Stimulated activated CD4-positive, alpha-beta T cell treated with anti-CD3 and anti-CD28 coated beads, Interleukin-4, amount 100 ng/mL, for 24 hours (primary cell): ENCODE data around the gene TBX4.
"Not testable (repeated sequence)": the region's sequence is repeated elsewhere in the genome, so short reads cannot be mapped to it uniquely, and the experiment has no call there.

Experiments used
- DNase-seq: peaks from one replicate; pipeline ENCODE4 v3.0.0-alpha.2; 2020

Gene TBX4

DNA sequence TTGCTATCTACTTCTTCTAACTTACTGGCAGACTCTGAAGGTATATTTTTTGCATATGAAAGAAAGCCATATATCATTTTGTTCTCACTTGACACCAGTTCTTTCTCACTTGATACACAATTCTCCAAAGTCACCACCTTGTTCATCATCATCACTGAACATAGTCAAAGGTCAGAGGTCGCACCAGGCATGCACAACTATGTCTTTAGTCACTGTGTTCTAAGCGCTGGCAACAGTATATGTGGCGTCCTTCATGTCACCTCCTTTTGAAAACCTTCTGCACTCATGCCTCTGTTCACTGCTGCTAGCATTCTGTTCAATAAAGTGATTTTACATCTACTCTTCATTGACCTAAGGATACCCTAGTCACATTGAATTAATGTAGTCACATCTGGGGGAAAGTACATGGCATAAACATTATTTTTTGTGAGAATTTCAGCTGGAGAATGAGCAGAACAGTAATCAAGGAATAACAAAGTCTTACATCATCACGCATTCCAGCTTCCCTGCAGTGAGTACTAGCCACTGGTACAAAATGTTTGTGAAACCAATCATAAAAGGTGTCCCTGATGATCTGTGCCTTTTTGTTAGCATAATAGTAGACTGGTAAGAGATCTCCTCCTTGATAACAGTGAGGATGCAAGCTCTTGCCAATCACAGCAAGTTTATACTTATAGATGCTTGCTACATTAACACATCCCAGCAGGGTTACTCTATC, 20.5 kb upstream of the TBX4 start:
- no peak for DNase-seq

DNA sequence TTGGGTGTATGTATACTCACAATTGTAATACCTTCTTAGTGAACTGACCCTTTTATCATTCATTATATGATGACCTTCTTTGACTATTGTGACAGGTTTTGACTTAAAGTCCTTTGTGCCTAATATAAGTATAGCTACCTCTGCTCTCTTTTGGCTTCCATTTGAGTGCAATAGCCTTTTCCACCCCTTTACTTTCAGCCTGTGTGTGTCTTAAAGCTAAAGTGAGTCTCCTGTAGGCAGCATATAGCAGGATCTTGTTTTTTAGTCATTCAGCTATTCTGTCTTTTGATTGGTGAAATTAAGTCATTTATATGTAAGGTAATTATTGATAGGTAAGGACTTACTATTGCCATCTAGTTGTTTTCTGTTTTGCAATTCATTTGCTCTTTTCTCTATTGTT, 15.9 kb upstream of the TBX4 start:
- DNase-seq = no peak

DNA sequence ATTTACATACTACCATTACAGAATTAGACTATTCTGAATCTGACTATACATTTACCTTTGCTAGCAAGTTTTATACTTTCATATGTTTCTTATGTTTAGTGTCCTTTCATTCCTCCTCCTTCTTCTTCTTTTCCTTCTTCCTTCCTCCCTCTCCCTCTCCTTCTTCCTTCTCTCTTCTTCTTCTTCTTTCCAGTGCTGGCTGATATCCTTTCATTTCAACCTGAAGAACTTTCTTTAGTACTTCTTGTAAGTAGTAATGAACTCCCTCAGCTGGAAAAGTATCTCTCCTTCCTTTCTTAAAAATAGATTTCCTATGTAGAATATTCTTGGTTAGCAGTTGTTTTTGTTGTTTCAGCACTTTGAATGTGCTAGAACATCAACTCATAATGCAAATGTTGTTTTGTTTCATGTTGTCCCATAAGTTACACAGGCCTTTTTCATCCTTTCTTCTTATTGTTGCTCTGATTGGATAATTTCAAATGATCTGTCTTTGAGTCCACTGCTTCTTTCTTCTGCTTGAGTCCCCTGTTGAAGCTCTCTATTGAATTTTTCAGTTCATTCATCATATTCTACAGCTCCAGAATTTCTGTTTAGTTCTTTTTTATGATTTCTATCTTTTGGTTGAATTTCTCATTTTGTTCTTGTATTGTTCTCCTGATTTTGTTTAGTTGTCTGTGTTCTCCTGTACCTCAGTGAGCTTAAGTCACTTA, 15.1 kb upstream of the TBX4 start:
- no peak for DNase-seq

DNA sequence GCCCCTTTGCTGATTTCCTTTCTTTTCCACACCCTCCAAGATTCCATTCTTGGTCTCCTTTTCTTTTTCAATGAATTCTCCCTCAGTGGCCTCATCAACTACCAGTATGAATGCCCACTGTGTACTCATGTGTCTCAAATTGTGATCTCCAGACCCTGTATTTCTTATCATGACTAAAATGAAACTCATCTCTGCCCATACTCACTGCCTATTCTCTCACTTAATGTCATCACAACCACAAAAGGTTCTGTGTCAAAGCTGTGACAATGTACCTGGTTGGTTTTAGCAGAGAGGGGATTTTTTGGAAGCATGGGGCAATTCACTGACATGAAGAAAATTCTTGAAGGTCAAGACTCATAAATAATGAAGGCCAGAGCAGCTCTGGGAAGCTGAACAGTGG, 11.5 kb upstream of the TBX4 start:
- DNase-seq = no peak

DNA sequence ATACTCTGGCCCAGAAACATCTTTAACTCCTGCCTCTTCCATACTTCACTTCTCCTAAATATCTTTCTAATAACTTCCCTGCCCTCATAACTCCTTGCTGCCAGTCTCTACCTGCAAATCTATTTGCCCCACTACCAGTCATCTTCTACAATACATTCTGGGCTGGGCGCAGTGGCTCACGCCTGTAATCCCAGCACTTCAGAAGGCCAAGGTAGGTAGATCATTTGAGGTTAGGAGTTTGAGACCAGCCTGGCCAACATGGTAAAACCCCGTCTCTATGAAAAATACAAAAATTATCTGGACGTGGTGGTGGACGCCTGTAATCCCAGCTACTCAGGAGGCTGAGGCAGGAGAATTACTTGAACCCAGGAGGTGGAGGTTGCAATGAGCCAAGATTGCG, 10.7 kb upstream of the TBX4 start:
- DNase-seq = not testable (repeated sequence)

DNA sequence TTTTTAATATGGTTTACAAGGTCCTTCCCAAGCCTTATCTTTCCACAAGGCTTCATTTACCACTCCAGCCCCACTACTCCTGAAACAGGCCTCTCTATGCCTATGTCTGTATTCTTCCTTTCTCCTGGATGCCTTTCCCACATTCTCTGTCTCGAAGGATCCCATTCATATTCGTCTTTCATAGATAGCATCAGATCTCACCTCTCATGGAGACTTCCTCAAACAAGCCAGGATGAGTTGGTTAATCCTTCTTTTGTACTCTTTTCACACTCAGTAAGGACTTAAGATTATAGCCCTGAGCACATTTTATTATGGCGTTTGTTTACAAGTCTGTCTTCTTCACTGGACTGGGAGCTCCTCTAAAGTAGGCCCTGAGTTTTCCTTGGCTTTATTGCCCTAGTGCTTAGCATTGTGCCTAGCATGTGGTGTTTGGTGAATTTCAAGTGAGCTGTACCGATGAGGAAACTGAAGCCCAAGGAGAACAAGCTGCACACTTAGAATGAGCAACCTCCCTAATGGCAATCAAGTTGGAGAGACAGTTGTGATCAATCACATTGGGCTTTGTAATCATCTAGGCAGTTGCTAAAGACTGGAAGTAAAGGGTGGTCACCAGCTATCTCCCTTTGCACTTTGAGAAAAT, 10.0 kb upstream of the TBX4 start:
- DNase-seq = no peak

DNA sequence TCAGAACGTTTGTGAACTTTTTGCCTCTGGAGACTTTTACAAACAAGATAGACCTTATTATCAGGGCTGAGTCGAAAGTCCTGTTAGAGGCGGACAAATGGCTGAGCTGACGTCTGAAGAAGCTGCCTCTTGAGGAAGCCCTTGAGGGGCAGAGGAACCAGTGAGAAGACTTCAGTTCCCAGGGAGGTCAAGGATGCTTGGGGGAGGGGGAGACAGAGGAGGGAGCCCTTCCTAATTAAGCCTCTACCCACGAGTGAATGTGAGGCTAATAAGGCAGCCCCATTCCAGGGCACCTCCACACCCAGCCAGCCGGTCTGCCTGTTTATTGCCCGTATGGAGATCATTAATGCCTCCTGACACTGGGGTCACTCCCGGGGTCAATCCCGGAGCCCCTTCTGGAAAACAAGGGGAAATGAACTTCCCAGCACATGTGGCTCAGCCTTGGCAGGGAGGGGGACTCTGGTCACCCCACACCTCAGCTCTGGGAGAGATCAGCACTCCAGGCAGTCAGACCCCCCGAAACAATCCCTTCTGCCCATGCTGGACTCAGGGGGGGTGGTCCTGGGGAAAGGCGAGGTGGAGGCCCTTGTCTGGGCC, 9.2 kb upstream of the TBX4 start:
- no peak for DNase-seq

DNA sequence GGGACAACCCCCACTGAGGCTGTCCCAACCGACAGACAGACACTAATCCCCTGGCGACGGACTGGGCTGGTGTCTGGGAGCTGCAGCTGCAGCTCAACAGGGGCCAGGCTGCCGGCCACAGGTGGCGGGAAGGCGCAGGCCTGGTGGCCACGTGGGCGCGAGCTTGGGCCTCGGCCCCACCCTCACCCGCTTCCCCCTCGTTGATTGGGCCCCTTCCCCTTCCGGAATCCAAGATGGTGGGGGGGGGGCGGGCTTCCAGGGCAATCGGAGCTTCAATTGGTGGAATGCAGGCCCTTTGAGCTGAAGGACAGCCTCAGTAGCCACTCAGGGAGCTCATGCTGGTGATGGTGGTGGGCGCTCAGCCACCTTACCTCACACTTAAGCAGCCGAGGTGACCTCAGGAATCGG, 8.7 kb upstream of the TBX4 start:
- DNase-seq = no peak

DNA sequence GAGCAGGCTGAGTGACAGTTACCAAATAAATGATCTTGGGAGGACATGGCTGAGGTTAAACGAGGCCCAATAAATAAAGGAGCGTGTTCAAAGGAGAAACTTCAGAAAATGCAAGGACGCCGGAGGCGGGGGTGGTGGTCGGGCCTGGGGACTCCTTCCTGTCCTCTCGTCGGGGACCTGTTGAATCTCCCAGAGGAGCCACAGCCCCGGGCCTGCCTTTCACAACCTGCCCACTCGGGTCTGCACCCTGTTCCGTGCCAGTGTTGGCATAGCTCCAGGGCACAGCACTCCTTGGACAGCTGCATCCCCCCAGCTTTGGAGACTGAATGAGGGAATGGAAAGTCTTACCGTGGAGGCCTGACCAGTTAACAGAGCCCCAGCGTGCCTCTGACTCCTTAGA, 8.1 kb upstream of the TBX4 start:
- DNase-seq = no peak

DNA sequence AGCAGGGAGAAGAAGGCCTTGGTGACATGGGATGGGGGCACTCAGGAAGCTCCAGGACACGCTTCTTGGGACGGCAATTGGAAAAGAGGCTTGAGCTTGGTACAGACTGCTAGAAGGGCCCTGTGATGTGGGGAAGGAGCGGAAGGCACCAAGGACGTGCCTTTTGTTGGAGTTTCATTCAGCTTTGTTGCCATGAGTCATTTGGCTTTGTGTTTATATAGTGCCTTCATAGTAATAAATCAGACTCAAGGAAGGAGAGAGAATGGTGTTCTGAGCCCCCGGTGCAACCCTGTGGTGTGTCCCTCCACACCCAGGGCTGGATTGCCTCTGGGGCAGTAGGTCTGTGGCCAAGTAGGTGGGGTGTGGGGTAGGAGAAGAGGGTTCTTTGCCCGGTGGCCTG, 7.4 kb upstream of the TBX4 start:
- no peak for DNase-seq

DNA sequence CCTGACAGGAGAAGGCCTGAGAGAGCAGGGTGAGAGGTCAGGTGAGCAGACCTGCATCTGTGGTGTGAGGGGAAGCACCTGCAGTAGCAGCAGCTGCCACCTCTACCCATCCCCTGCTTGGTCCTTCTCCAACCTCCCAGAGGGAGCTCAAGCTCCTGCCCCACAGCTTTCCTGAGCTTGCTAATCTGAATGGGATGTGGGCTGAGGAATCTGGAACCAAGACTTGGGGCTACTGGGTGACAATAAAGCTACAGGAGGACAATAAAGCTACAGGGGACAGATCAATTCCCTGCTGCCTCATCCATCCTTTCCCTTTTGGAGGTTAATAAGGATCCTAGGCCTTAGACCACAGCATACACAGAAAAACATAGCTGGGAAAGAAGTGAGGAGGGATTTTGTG, 4.9 kb upstream of the TBX4 start:
- DNase-seq = no peak

DNA sequence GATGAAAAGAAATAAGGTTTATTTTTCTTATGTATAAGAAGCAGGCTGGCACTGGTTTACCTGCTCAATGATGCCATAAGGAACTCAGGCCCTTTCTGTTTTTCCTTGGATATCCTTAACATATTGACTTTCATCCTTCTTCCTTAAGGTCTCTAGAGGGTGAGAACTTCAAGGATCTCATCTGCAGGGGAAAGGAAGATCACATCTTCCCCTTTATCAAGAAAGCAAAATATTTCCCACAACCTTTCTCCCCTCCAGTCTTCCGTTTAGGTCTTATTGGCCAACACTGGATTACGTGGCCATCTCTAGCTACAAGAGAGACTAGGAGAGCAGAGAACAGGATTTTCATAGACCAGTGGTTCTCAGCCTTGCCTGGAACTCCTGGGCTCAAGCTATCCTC, 4.2 kb upstream of the TBX4 start:
- no peak for DNase-seq

DNA sequence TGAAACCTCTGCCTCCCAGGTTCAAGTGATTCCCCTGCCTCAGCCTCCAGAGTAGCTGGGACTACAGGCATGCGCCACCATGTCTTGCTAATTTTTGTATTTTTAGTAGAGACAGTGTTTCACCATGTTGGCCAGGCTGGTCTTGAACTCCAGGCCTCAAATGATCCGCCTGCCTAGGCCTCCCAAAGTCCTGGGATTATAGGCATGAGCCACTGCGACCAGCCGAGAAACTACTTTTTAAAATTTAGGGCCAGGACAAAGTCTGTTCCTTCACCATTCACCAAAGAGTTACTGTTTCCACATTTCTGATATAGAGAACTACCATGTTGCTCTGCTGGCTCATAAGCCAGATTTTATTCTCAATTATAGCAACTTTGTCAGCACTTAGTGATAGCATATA, 3.1 kb upstream of the TBX4 start:
- DNase-seq = not testable (repeated sequence)

DNA sequence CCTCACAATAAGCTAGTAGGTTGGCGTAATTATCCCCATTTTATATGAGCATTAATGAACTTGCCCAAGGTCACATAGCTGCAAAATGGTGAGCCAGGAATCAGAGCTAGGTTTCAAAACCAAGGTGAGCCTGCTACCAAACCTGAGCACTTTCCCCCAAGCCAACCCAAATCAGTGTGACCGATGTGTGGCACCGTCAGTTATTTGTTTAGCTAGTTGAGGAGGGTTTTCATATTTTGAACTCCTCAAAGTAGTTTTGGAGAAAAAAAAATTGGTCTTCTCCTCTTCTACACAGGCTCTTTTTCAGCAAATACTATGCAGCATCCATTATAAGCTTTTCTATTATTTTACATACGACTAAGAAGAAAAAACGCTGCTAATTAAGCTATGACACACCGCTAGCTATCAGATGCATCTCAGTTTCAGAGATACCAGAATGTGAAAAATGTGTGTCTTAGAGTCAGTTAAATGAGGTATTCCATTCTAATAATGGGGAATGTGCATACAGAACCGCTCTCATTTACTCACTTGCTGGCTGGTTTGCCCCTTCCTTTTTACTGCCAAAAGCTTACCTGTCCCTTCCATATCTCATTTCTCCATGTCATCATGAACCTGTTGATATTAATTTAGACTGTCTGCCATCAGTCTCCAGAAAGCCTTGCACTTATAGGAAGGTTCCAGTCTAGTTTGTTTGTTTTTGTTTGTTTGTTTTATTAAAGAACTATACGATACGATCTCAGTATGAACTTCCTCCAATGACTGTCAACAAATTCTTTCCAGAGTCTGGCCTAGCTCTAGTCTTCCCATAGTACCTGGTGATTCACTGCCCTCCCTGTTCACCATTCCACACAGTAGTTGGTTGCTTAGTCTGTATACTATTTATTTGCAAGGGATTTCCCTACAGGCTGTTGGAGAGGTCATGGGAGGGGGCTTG, 2.2 kb upstream of the TBX4 start:
- DNase-seq = no peak

DNA sequence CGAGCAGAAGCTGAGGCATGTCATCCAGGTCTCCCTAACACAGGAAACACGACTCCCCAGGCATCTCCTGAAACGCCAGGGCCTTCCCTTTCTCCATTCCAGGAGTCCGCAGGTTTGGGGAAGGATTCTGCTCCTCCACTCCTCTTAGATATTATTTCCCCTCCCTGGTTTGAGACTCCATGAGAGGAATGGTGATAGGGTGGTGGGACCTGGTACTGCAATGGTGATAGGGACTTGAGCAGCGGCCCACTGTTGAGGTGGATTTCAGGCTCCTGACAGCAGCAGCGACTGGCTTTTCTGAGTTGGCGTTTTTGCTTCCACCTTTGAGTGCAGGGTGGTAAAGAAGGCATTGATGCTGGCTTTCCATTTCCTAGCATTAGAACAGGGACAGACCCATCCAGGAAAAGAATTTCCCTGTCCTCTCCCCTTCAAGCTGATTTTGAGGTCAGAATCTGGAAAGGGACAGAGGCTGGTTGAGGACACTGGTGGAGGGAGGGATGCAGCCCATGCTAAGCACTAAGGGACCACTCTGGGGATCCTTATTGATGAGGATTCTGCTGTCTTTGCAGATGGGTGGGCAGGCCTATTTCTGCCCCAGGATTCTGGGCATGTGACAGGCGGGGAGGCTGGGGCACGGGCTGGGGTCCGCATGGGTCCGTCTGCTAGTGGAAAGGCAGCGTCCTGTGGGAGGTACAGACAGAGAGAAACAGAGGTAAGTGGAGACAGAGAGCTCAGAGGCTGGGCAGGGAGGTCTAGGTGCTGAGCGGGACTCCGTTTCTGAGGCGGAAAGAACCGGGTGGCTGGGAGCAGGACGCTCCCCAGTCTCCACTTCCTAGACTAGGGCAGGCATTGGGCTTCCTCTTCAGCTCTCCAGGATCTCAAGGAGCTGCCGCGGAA, 1.3 kb upstream of the TBX4 start:
- no peak for DNase-seq

DNA sequence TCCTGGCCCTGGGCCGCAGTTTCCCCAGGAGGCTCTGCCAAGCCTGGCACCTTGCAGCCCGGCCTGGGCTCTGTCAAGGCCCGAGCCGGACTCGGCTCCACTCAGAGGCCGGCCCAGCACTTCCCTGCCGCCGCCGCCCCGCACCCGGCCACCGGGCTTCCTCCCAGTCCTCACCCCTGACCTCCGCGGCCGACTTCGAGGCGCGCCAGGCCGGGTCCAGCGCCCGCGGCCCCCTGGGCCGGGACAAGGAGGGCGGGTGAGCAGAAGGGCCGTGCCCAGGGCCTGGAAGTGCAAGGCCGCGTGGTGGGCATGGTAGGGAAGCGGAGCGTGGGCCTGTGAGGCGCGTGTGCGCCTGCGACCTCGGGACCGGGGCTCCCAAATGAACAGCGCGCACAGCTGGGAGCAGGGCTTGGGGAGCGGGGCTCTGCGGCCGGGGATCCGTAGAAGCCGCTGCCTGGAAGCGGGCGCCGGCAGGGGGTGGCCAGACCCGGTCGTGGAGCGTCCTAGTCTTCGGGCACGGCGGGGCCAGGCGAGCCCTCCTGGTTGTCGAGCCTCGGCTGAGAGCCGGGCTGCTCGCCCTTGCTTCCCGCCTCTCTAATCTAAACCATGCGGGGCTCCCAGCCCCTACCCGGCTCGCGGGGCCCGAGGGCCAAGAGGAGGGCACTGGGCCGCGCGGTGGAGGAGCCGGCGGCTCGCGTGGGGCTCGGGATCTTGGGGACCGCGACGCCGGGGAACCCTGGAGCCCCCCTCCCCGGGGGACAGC, 503 bp upstream of the TBX4 start:
- DNase-seq = no peak

DNA sequence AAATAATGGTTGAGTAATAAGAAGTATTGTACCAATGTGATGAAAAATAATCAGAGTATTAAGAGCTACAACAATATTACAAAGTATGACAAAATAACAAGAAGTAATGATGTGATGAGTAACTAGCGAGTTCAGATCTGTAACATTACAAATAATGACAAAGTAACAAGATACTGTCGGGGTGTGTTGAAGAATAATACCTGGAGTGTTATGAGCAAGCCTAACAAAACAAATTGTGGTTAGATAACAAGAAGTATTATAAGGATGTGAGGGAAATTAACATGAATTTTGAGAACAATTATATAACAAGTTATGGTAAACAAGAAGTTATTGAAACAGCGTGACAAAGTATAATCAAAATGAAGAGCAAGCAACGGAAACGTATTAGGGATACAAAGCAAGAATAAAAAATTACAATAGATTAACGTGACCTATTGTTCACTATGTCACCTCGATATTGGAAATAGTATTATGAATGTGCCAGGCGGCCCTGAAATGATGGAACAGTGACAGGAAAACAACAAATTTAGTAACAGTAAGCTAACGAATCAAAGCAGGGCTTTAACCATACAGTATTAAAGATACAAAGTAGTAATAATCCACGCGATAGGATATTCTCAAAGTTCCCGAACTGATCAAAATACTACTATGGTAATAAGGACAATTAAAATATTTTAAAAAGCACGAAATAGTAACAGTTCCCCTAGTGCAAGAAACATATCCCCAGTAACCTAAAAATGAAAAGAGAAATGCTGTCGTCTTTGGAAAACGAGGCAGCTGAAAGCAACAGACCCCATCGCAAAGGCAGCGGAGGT, 1.6 kb downstream of the TBX4 start:
- DNase-seq = no peak

DNA sequence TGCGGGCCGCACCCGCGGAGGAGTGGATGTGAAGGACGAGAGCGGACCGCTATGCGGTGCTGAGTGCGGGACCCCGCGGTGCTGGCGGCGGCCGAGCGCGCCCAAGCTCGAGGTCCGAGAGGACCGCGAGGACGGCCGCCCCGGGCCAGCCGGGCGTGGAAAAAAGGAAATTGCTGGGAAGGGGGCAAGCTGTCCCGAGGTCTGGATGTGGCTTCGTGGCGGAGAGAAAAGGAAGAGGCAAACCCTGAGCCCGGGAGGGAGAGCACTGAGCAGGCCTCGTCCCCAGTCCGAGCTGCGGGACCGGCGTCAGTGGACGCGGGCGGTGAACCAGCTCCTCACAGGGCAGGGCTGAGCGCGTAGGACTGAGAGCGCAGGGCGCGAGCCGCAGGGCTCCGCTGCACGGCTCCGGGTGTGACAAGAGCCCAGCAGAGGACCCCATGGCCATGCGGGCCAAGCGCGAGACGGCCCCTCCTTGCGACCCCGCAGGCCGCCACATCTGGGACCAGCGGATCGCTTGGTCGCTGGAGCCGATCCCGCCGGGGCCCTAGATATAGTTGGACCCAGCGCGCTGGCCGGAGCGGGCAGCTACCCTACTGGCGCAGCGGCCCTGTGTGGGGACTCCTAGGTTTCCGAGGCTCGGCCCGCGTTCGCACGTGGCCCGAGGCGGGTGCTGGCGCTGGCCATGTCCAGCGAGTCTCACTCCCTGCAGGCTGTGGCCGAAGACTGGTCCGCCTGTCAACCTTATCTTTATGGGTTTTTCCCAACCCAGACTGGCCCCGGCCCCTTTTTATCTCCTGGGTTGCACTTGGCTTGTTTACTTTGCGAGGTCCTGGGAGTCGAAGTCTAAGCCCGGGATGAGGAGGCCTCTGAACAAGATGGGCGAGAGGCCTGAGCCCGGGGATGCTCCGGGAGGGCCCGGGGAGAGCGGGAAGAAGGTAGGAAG, 2.4 kb downstream of the TBX4 start:
- DNase-seq = no peak
